ENCODE measurements around the gene HLA-DQA1. TPM values are rescaled to one million over a fixed set of nuclear protein-coding genes. Genes with fewer than 3 reads are reported as not detected.

HLA-DQA1 gene
- polyA plus RNA-seq, 12 donors: 0.62 to 13.8 (median 2.9) TPM; not detected in 2

Other genes with a start within 250 kb of the HLA-DQA1 start
- 1 to 10 TPM in 3 of 12 donors, under 1 TPM in 5, not detected in 4; 0.16 to 2.1 (median 0.67) TPM for gene BTNL2, start 230.2 kb upstream of the HLA-DQA1 start, polyA plus RNA-seq (ENCODE audit: insufficient read length in 12 of 12)
- 100 to 1,000 TPM in 1 of 12 donors, 10 to 100 TPM in 10, not detected in 1; 18.8 to 115 (median 27.4) TPM for gene HLA-DRA, start 197.5 kb upstream of the HLA-DQA1 start, polyA plus RNA-seq (ENCODE audit: insufficient read length in 12 of 12)
- gene HLA-DRB5, start 107.1 kb upstream of the HLA-DQA1 start, polyA plus RNA-seq (ENCODE audit: insufficient read length in 12 of 12): 1 to 10 TPM in 10 of 12 donors, not detected in 2; 1.1 to 8.5 (median 4.6) TPM
- gene HLA-DRB1, start 47.6 kb upstream of the HLA-DQA1 start, polyA plus RNA-seq (ENCODE audit: insufficient read length in 12 of 12): 10 to 100 TPM in 5 of 12 donors, 1 to 10 TPM in 6, not detected in 1; 6.5 to 42.0 (median 9.9) TPM
- gene HLA-DQB1, start 29.3 kb downstream of the HLA-DQA1 start, polyA plus RNA-seq (ENCODE audit: insufficient read length in 12 of 12): 10 to 100 TPM in 1 of 12 donors, 1 to 10 TPM in 10, not detected in 1; 1.4 to 16.0 (median 3.7) TPM
- gene HLA-DQA2, start 104.0 kb downstream of the HLA-DQA1 start, polyA plus RNA-seq (ENCODE audit: insufficient read length in 12 of 12): 1 to 10 TPM in 2 of 12 donors, under 1 TPM in 6, not detected in 4; 0.25 to 2.7 (median 0.57) TPM
- 1 to 10 TPM in 2 of 12 donors, under 1 TPM in 4, not detected in 6; 0.23 to 2.3 (median 0.56) TPM for gene HLA-DQB2, start 126.1 kb downstream of the HLA-DQA1 start, polyA plus RNA-seq (ENCODE audit: insufficient read length in 12 of 12)
- 1 to 10 TPM in 1 of 12 donors, under 1 TPM in 4, not detected in 7; 0.19 to 1.3 (median 0.25) TPM for gene HLA-DOB, start 179.6 kb downstream of the HLA-DQA1 start, polyA plus RNA-seq (ENCODE audit: insufficient read length in 12 of 12)
- 10 to 100 TPM in 1 of 12 donors, 1 to 10 TPM in 10, not detected in 1; 3.7 to 13.7 (median 5.8) TPM for gene TAP2, start 201.3 kb downstream of the HLA-DQA1 start, polyA plus RNA-seq (ENCODE audit: insufficient read length in 12 of 12)
- gene PSMB8, start 206.6 kb downstream of the HLA-DQA1 start, polyA plus RNA-seq (ENCODE audit: insufficient read length in 12 of 12): 10 to 100 TPM in 11 of 12 donors, not detected in 1; 11.2 to 17.3 (median 12.8) TPM
- gene TAP1, start 216.3 kb downstream of the HLA-DQA1 start, polyA plus RNA-seq (ENCODE audit: insufficient read length in 12 of 12): 10 to 100 TPM in 4 of 12 donors, 1 to 10 TPM in 7, not detected in 1; 6.5 to 13.6 (median 9.1) TPM
- 10 to 100 TPM in 1 of 12 donors, 1 to 10 TPM in 10, not detected in 1; 2.5 to 27.2 (median 4.4) TPM for gene PSMB9, start 216.8 kb downstream of the HLA-DQA1 start, polyA plus RNA-seq (ENCODE audit: insufficient read length in 12 of 12)